CD1c-positive myeloid dendritic cell (primary cell): ENCODE data around the gene DLGAP4.

ENCODE experiments used
- DNase-seq: peaks from one replicate; pipeline ENCODE4 v3.0.0-alpha.2; 2016; ENCODE audit errors: extremely low spot score

DLGAP4 gene

GRCh38 chr20:36274181-36274841 lies 31.8 kb upstream of the DLGAP4 start:
- no peak for DNase-seq

GRCh38 chr20:36275011-36275410 lies 31.1 kb upstream of the DLGAP4 start:
- DNase-seq: no peak

- DNase-seq: no peak
Measured at GRCh38 chr20:36275441-36276189, 30.5 kb upstream of the DLGAP4 start.

GRCh38 chr20:36277546-36277945 lies 28.6 kb upstream of the DLGAP4 start:
- DNase-seq: no peak

GRCh38 chr20:36279362-36279761 lies 26.8 kb upstream of the DLGAP4 start:
- no peak for DNase-seq

GRCh38 chr20:36279776-36280175 lies 26.4 kb upstream of the DLGAP4 start:
- DNase-seq: no peak

- DNase-seq: no peak
Measured at GRCh38 chr20:36281785-36282380, 24.3 kb upstream of the DLGAP4 start.

- no peak for DNase-seq
Measured at GRCh38 chr20:36284751-36285150, 21.4 kb upstream of the DLGAP4 start.

- no peak for DNase-seq
Measured at GRCh38 chr20:36285746-36286447, 20.2 kb upstream of the DLGAP4 start.

- DNase-seq: no peak
Measured at GRCh38 chr20:36297656-36298055, 8.5 kb upstream of the DLGAP4 start.

- DNase-seq: no peak
Measured at GRCh38 chr20:36298061-36298460, 8.1 kb upstream of the DLGAP4 start.

GRCh38 chr20:36298795-36299339 lies 7.3 kb upstream of the DLGAP4 start:
- DNase-seq: no peak

GRCh38 chr20:36299459-36299858 lies 6.7 kb upstream of the DLGAP4 start:
- DNase-seq: no peak

GRCh38 chr20:36301359-36302119 lies 4.6 kb upstream of the DLGAP4 start:
- DNase-seq: no peak

GRCh38 chr20:36303020-36303595 lies 3.0 kb upstream of the DLGAP4 start:
- DNase-seq: no peak

GRCh38 chr20:36303831-36304230 lies 2.3 kb upstream of the DLGAP4 start:
- DNase-seq: no peak

GRCh38 chr20:36304786-36305495 lies 1.2 kb upstream of the DLGAP4 start:
- no peak for DNase-seq

GRCh38 chr20:36306553-36307411 lies 643 bp downstream of the DLGAP4 start:
- no peak for DNase-seq
